ENCODE data around the gene ALCAM. TPM values are rescaled to one million over a fixed set of nuclear protein-coding genes. Genes with fewer than 3 reads are reported as not detected.
"Not testable (repeated sequence)": the region's sequence is repeated elsewhere in the genome, so short reads cannot be mapped to it uniquely, and the experiment has no call there.

ALCAM gene
- total and polyA plus RNA-seq, 7 donors = 0.42 to 1.5 (median 0.70) TPM

DNA sequence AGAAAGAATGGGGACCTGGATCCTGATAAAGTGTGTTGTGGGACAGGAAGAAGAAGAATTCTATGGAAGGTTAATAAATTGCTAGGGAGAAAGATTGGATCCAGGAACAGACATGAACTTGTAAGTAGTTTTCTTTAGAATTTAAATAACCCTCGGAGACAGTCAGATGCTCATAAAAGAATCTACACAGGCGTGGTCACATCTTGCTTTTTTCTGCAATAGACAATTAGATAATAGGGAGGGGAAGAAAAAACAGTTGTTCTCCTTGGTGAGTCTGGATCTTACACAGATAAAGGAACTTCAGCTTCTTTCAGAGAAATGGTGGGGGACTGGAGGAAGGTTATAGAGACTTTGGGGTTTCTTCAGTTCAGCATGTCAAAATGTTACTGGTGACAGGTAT, 232.6 kb downstream of the ALCAM start:
- Histone ChIP-seq H3K9me3 (no peaks in the 10 kb centered on the region), H3K36me3 (ENCODE audit: insufficient read depth in 1 of 2, low read depth in 1 of 2) (no peaks in the 10 kb centered on the region), H3K27ac (no peak overlapping the region), H3K4me3 (no peak overlapping the region), H3K4me1 (no peaks in the 10 kb centered on the region), H3K27me3 (ENCODE audit: insufficient read depth in 3 of 3, low read length in 2 of 3) (no peaks in the 10 kb centered on the region)
- WGBS, 3 donors = 84 to 92% (median 86%) methylated on average over 2 of the region's 2 CpGs
- ATAC-seq (no peak), DNase-seq (no peak)
- TF ChIP-seq, protein P1, sequence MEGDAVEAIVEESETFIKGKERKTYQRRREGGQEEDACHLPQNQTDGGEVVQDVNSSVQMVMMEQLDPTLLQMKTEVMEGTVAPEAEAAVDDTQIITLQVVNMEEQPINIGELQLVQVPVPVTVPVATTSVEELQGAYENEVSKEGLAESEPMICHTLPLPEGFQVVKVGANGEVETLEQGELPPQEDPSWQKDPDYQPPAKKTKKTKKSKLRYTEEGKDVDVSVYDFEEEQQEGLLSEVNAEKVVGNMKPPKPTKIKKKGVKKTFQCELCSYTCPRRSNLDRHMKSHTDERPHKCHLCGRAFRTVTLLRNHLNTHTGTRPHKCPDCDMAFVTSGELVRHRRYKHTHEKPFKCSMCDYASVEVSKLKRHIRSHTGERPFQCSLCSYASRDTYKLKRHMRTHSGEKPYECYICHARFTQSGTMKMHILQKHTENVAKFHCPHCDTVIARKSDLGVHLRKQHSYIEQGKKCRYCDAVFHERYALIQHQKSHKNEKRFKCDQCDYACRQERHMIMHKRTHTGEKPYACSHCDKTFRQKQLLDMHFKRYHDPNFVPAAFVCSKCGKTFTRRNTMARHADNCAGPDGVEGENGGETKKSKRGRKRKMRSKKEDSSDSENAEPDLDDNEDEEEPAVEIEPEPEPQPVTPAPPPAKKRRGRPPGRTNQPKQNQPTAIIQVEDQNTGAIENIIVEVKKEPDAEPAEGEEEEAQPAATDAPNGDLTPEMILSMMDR (IDR thresholded peaks at IDR 0.05) = no peak
- intact Hi-C loops (cut with DNase I) = no loop called here

DNA sequence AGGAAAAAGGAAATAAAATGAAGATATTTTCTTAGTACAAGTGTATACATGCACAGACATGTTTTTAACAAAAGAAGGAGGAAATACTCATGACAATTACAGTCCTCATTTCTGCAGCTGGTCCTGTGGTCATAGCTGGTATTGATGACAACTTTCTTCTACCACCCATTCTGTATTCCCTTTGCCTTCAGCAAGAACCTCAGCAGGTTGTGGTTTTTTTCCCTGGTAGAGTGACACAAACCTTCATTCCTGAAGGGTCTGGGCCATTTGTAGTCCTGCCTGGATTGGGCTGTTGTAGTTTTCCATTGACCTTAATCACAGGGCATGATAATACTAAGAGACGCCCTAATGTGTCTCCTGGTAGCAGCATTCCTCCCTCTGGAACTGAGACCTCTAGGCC, 235.0 kb downstream of the ALCAM start:
- ATAC-seq; H3K4me3 ChIP-seq; H3K9me3 ChIP-seq; H3K36me3 ChIP-seq (ENCODE audit: insufficient read depth in 1 of 2, low read depth in 1 of 2); H3K4me1 ChIP-seq; DNase-seq; H3K27ac ChIP-seq; H3K27me3 ChIP-seq (ENCODE audit: insufficient read depth in 3 of 3, low read length in 2 of 3); intact Hi-C loops (cut with DNase I): not testable (repeated sequence)
- WGBS, 3 donors = 93 to 96% (median 95%) methylated on average over 1 of the region's 1 CpG

DNA sequence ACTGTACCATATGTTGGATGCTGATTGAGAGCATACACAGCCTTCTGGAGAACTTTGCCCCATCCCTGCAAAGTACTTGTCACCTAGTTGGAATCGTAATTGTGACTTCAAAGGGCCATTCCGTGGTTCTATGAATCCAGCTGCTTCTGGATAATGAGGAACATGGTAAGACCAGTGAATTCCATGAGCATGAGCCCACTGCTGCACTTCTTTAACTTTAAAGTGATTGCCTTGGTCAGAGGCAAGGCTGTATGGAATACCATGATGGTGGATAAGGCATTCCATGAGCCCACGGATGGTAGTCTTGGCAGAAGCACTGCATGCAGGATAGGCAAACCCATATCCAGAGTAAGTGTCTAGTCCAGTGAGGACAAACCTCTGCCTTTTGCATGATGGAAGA, 235.6 kb downstream of the ALCAM start:
- intact Hi-C loops (cut with DNase I); H3K36me3 ChIP-seq (ENCODE audit: insufficient read depth in 1 of 2, low read depth in 1 of 2); H3K4me3 ChIP-seq; DNase-seq; H3K27ac ChIP-seq; H3K27me3 ChIP-seq (ENCODE audit: insufficient read depth in 3 of 3, low read length in 2 of 3); ATAC-seq; H3K9me3 ChIP-seq; H3K4me1 ChIP-seq: not testable (repeated sequence)
- 86 to 91% (median 90%) methylated on average over 3 of the region's 3 CpGs for WGBS, 3 donors

DNA sequence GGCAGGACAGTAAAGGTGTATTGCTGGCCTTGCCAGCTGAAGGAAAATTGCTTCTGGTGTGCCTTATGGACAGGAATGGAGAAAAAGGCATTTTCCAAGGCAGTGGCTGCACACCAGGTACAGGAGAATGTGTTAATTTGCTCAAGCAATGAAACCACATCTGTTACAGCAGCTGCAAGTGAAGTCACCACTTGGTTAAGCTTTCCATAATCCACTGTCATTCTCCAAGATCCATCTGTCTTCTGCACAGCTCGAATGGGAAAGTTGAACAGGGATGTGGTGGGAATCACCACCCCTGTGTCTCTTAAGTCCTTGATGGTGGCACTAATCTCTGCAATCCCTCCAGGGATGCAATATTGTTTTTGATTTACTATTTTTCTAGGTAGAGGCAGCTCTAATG, 236.8 kb downstream of the ALCAM start:
- H3K27ac ChIP-seq; H3K4me1 ChIP-seq; ATAC-seq; H3K4me3 ChIP-seq; H3K36me3 ChIP-seq (ENCODE audit: insufficient read depth in 1 of 2, low read depth in 1 of 2); H3K27me3 ChIP-seq (ENCODE audit: insufficient read depth in 3 of 3, low read length in 2 of 3); DNase-seq; H3K9me3 ChIP-seq; intact Hi-C loops (cut with DNase I): not testable (repeated sequence)
- WGBS, 3 donors = 14 to 26% (median 24%) methylated on average over 1 of the region's 1 CpG

DNA sequence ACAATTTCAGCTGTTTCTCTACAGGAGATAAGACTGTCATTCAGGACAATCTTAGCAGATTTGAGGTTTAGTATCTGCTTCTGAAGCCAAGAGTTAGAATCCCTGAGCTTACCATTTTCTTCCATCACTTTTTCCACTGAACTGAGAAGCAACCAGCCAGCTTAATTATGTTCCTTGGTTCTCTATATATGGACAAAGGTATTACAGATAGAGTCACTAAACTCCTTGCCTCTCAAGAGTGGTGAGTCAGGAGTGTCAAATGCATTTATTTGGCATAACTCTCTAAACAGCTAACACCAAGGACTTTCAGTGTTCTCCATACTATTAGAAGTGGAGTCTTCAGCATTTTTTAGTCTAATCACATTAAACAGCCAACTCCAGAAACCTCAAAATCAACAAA, 239.3 kb downstream of the ALCAM start:
- TF ChIP-seq, protein P1 (IDR thresholded peaks at IDR 0.05) = no peak
- no peaks in the 10 kb centered on the region for H3K9me3 ChIP-seq
- H3K4me1 ChIP-seq = no peaks in the 10 kb centered on the region
- no peak overlapping the region for H3K4me3 ChIP-seq
- DNase-seq (no peak), ATAC-seq (no peak)
- intact Hi-C loops (cut with DNase I) = no loop called here
- H3K27me3 ChIP-seq (ENCODE audit: insufficient read depth in 3 of 3, low read length in 2 of 3) = no peaks in the 10 kb centered on the region
- no peaks in the 10 kb centered on the region for H3K36me3 ChIP-seq (ENCODE audit: insufficient read depth in 1 of 2, low read depth in 1 of 2)
- H3K27ac ChIP-seq = no peak overlapping the region

DNA sequence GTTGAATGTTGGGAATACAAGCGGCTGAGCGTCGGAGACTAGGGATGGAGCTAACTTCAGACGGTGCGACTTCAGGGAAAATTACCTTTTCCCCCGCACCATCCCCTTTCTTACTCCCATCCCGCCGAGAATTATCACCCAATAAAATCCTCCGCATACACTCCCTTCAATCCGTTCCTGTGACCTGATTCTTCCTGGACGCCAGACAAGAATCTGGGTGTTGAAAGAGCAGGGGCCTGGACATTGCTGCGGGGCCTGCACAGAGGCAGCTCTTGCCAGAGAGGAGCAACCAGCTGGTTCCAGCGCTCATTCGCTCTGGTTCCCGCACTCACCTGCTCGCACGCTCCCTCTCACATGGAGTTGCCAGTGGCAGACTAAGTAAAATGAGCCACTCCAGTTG, 241.9 kb downstream of the ALCAM start:
- ATAC-seq = peak in 1 of 4 donors; percentile 37
- 69 to 78% (median 70%) methylated on average over 17 of the region's 17 CpGs for WGBS, 3 donors
- DNase-seq = no peak

More for the DNA sequence above, 241.9 kb downstream of the ALCAM start:
- H3K27ac ChIP-seq = no peak overlapping the region
- no peaks in the 10 kb centered on the region for H3K4me1 ChIP-seq
- H3K36me3 ChIP-seq (ENCODE audit: insufficient read depth in 1 of 2, low read depth in 1 of 2) = no peaks in the 10 kb centered on the region
- TF ChIP-seq, protein P1 (IDR thresholded peaks at IDR 0.05) = no peak
- intact Hi-C loops (cut with DNase I) = no loop called here
- H3K4me3 ChIP-seq = no peak overlapping the region
- no peaks in the 10 kb centered on the region for H3K27me3 ChIP-seq (ENCODE audit: insufficient read depth in 3 of 3, low read length in 2 of 3)
- H3K9me3 ChIP-seq = no peaks in the 10 kb centered on the region
